ENCODE results near the gene CEBPB. TPM values are rescaled to one million over a fixed set of nuclear protein-coding genes. Genes with fewer than 3 reads are reported as not detected.

The CEBPB gene
- total RNA-seq, 4 donors from 2014 or later, result 202 to 524 (median 275) TPM

GRCh38 chr20:50211091-50211490 is 20.5 kb downstream of the CEBPB start:
- Histone ChIP-seq H3K4me1 (peaks cover 0 to 15% (median 0%) of the 10 kb centered on the region in 4 donors), H3K9me3 (no peaks in the 10 kb centered on the region), H3K4me3 (no peak overlapping the region), H3K27ac (no peak overlapping the region), H3K27me3 (no peaks in the 10 kb centered on the region), H3K36me3 (no peaks in the 10 kb centered on the region)
- 82 to 91% methylated on average over 5 of the region's 5 CpGs for WGBS, 2 donors
- no peak for DNase-seq (ENCODE audit: low spot score in 2 of 2)
- no peak for TF ChIP-seq POLR2A (IDR thresholded peaks at IDR 0.05)
- TF ChIP-seq, protein P1, sequence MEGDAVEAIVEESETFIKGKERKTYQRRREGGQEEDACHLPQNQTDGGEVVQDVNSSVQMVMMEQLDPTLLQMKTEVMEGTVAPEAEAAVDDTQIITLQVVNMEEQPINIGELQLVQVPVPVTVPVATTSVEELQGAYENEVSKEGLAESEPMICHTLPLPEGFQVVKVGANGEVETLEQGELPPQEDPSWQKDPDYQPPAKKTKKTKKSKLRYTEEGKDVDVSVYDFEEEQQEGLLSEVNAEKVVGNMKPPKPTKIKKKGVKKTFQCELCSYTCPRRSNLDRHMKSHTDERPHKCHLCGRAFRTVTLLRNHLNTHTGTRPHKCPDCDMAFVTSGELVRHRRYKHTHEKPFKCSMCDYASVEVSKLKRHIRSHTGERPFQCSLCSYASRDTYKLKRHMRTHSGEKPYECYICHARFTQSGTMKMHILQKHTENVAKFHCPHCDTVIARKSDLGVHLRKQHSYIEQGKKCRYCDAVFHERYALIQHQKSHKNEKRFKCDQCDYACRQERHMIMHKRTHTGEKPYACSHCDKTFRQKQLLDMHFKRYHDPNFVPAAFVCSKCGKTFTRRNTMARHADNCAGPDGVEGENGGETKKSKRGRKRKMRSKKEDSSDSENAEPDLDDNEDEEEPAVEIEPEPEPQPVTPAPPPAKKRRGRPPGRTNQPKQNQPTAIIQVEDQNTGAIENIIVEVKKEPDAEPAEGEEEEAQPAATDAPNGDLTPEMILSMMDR (IDR thresholded peaks at IDR 0.05), result no peak
- TF ChIP-seq EP300 (IDR thresholded peaks at IDR 0.05), result no peak

DNA sequence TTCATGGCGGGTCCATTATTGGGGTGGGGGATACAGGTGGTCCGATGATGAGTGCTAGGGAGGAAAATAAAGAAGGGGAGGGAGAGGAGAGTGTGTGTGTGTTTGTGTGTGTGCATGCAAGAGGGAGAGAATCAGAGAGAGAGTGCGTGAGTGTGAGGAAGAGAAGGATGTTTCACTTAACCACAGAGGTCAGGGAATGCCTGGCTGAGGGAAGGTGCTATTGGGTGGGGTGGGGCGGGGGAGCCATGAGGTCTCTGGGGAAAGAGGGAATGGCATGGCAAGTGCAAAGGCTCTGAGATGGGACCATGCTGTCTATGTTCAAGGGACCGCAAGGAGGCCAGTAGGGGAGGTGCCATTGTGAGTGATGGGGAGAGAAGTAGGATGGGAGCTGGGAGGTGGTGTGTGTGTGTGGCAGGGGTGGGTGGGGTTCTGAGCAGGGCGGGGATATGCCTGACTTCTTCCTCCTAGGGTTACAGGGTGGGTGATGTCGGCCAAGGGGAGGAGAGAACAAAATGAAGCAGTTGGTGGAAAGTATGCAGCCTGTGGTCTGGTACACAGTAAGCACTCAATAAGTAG is 23.0 kb downstream of the CEBPB start:
- no peak for DNase-seq (ENCODE audit: low spot score in 2 of 2)
- H3K4me1 ChIP-seq, result peaks cover 0 to 16% (median 0%) of the 10 kb centered on the region in 4 donors
- H3K4me3 ChIP-seq, result no peak overlapping the region
- no peaks in the 10 kb centered on the region for H3K27me3 ChIP-seq
- no peak for TF ChIP-seq EP300 (IDR thresholded peaks at IDR 0.05)
- H3K9me3 ChIP-seq, result no peaks in the 10 kb centered on the region
- H3K36me3 ChIP-seq, result no peaks in the 10 kb centered on the region
- H3K27ac ChIP-seq, result no peak overlapping the region
- WGBS, 2 donors, result 61 to 69% methylated on average over 7 of the region's 7 CpGs

- H3K27ac ChIP-seq, result peak overlapping the region in 1 of 4 donors; percentile 36
- H3K4me1 ChIP-seq, result peaks cover 0 to 20% (median 0%) of the 10 kb centered on the region in 4 donors
- 90 to 91% methylated on average over 9 of the region's 9 CpGs for WGBS, 2 donors
- H3K4me3 ChIP-seq, result no peak overlapping the region
- no peaks in the 10 kb centered on the region for H3K9me3 ChIP-seq
- H3K27me3 ChIP-seq, result no peaks in the 10 kb centered on the region
- TF ChIP-seq POLR2A (IDR thresholded peaks at IDR 0.05), result no peak
- TF ChIP-seq, protein P1 (IDR thresholded peaks at IDR 0.05), result no peak
- TF ChIP-seq EP300 (IDR thresholded peaks at IDR 0.05), result no peak
- no peak for DNase-seq (ENCODE audit: low spot score in 2 of 2)
- no peaks in the 10 kb centered on the region for H3K36me3 ChIP-seq
These were observed 23.8 kb downstream of the CEBPB start for GRCh38 chr20:50214226-50215024.

DNA sequence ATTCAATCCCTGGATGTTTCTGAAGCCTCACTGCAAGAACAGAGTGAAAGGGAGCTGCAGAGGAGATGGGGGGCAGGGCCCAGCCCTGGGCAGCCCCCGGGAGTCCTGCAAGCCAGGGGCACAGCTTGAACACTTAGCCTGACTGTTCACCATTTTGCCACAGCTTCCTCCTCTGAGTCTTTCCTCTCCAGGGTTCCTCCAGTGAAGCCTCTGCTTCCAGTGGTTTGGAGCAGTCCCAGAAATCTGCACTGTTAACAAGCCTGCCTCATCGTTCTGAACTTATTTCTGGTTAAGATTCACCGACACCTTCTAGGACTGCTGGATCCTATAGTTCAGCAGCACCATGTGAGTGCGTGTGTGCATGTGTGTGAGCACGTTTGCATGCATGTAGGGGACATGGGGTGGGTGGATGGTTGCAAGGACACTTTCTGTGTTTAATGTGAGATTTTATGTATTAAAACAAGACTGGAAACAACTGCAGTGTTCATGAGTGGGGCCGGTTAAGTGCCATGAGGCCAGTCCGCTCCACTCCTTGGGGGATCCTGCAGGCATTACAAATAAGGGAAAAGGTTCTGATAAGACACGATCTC is 24.6 kb downstream of the CEBPB start:
- Histone ChIP-seq H3K27me3 (no peaks in the 10 kb centered on the region), H3K27ac (peak overlapping the region in 1 of 4 donors; percentile 36), H3K4me1 (peaks cover 0 to 20% (median 0%) of the 10 kb centered on the region in 4 donors), H3K4me3 (no peak overlapping the region), H3K36me3 (no peaks in the 10 kb centered on the region), H3K9me3 (no peaks in the 10 kb centered on the region)
- no peak for TF ChIP-seq EP300 (IDR thresholded peaks at IDR 0.05)
- DNase-seq (ENCODE audit: low spot score in 2 of 2), result no peak
- WGBS, 2 donors, result 48 to 49% methylated on average over 8 of the region's 8 CpGs

GRCh38 chr20:50215926-50216325 is 25.3 kb downstream of the CEBPB start:
- no peaks in the 10 kb centered on the region for H3K27me3 ChIP-seq
- peaks cover 0 to 27% (median 0%) of the 10 kb centered on the region in 4 donors for H3K4me1 ChIP-seq
- H3K36me3 ChIP-seq, result no peaks in the 10 kb centered on the region
- no peak for TF ChIP-seq POLR2A (IDR thresholded peaks at IDR 0.05)
- no peak for TF ChIP-seq EP300 (IDR thresholded peaks at IDR 0.05)
- TF ChIP-seq, protein P1 (IDR thresholded peaks at IDR 0.05), result no peak
- no peak for DNase-seq (ENCODE audit: low spot score in 2 of 2)
- H3K27ac ChIP-seq, result no peak overlapping the region
- 77 to 86% methylated on average over 9 of the region's 9 CpGs for WGBS, 2 donors
- no peaks in the 10 kb centered on the region for H3K9me3 ChIP-seq
- H3K4me3 ChIP-seq, result no peak overlapping the region

All from tibial nerve (tissue), 4 donors.